Heart right ventricle (tissue), 16 donors: ENCODE measurements around the gene LRP2. TPM values are rescaled to one million over a fixed set of nuclear protein-coding genes. Genes with fewer than 3 reads are reported as not detected.

Experiments
- ATAC-seq, 8 donors: fragments of 200-7000 bp; cut with Tn5 transposase; one replicate each; pipeline ENCODE4 v1.9.1; 2020; ENCODE audit warnings: mild to moderate bottlenecking in 8 of 8, moderate library complexity in 8 of 8, moderate number of reproducible peaks in 1 of 8
- DNase-seq, 2 donors: peaks; one replicate each; pipeline ENCODE4 v3.0.0-alpha.2; 2020
- H3K27ac ChIP-seq, 10 donors: fragments of 200-600 bp; sonication (generic) in 2 of 10; one replicate each; pipeline versions ENCODE4 v1.5.0 to v1.8.0; 2020 to 2022; ENCODE audit warnings: mild to moderate bottlenecking in 3 of 10
- H3K27me3 ChIP-seq, 7 donors: fragments of 200-600 bp; one replicate each; pipeline ENCODE4 v1.8.0; 2021 to 2022; ENCODE audit warnings: mild to moderate bottlenecking in 2 of 7
- H3K36me3 ChIP-seq, 9 donors: fragments of 200-600 bp; sonication (generic) in 1 of 9; one replicate each; pipeline versions ENCODE4 v1.5.0 to v1.8.0; 2020 to 2022; ENCODE audit warnings: mild to moderate bottlenecking in 2 of 9
- H3K4me1 ChIP-seq, 9 donors: fragments of 200-600 bp; sonication (generic) in 1 of 9; one replicate each; pipeline versions ENCODE4 v1.5.0 to v1.8.0; 2020 to 2022; ENCODE audit warnings: mild to moderate bottlenecking in 4 of 9
- H3K4me3 ChIP-seq, 10 donors: fragments of 200-600 bp; sonication (generic) in 2 of 10; one replicate each; pipeline versions ENCODE4 v1.5.0 to v1.8.0; 2020 to 2022; ENCODE audit warnings: mild to moderate bottlenecking in 7 of 10, moderate library complexity in 2 of 10
- H3K9me3 ChIP-seq, 11 donors: fragments of 200-600 bp in 10 of 11; sonication (generic) in 2 of 11; one replicate each; pipeline versions ENCODE4 v1.5.0 to v1.8.0; 2013 to 2022; ENCODE audit warnings: mild to moderate bottlenecking in 2 of 11, control low read depth in 1 of 11, moderate library complexity in 1 of 11
- WGBS, 2 donors: extraction: QIAGEN DNeasy Blood & Tissue Kit; methylation state at CpG; one replicate each; pipeline ENCODE4 v1.1.7; 2013; ENCODE audit warnings: inconsistent platforms in 1 of 2; 5-methylcytosine and 5-hydroxymethylcytosine counted together
- intact Hi-C, 10 donors: fragments of 100-400 bp; cut with DNase I; formaldehyde crosslinking; loops; one replicate each; pipeline versions ENCODE4 v1.11.1 to v1.14.2; 2022
- polyA plus RNA-seq, 2 donors: library from polyadenylated mRNA; stranded (reverse); fragments of 200-250 nt; gene quantifications; one replicate each; pipeline ENCODE4 v1.2.3, GENCODE V29; 2013
- total RNA-seq, 10 donors: library from RNA; stranded (reverse); fragmentation: NEBNext Ultra II Directional in 3 of 10; extraction: Animal tissue kit (Norgen Biotek cat#: 25700) in 3 of 10; gene quantifications; one replicate each; pipeline versions ENCODE4 v1.2.1 to v1.2.4, GENCODE V29; 2021 to 2023
- TF ChIP-seq, protein P1 (sequence below), 9 donors: fragments of 200-600 bp; sonication (generic) in 2 of 9; IDR thresholded peaks; one replicate each; pipeline versions ENCODE4 v1.5.0 to v1.8.0; 2021 to 2022; ENCODE audit warnings: antibody characterized with exemption in 9 of 9, mild to moderate bottlenecking in 5 of 9, moderate library complexity in 1 of 9
- donor health status: Arrhythmogenic right ventricular cardiomyopathy.
- donor health status: ischemic (EF 13 %, LVEDD 7.1; RV severe dilation, severe dysfunction).
- donor health status: healthy with polysubstance abuse.
- donor health status: DM: no; HTN: yes; CAD: no.
- donor health status: DM: no; HTN: no; CAD: no.
- donor health status: ischemic (EF 25% LVEDD 6.9; RV normal size, moderate dysfunction).
- donor health status: ischemic (EF 25% LVEDD 5.7; RV mildly dilated, moderate dysfunction).
- donor health status: healthy.
- donor health status: DM: yes; HTN: yes; CAD: no.
- donor health status: Ischemic cardiomyopathy.
- donor health status: ischemic (EF 35%, LVEDD 5.7; RV mildly dilated, moderate dysfunction).
- donor health status: nonischemic (EF 11% LVEDD 7.7; RV severe dilation, severe dysfunction).
- donor health status: DM: yes; HTN: yes; CAD: no.
- donor health status: PGD.
- donor health status: ischemic (EF 29% LVEDD 5.4; RV normal size, mild dysfunction).
- donor health status: nonischemic (EF 23%, LVEDD 6.1; RV moderate dilation, normal function).

Gene LRP2
- total and polyA plus RNA-seq, 12 donors = 0.06 to 1.3 (median 0.27) TPM; not detected in 8

DNA sequence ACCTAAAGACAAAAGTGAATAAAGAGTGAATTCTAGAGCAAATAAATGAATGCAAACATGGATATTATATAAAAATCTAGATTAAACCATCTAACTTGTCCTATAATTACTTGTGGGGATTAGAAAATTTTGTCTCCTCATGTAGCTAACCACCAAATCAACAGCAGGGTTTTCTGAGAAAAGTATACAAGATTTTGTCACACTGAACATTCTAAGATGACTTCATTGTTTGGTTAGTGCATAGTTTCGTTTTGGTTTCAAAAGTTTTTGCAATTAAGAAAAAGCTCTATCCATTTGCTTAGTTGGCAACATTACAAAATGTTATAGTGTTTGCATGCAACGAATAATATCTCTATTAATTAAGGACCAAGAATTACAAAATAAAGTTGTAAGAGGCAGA is 125.0 kb downstream of the LRP2 start:
- DNase-seq (no peak), ATAC-seq (no peak)
- intact Hi-C loops = no loop called here
- TF ChIP-seq, protein P1, sequence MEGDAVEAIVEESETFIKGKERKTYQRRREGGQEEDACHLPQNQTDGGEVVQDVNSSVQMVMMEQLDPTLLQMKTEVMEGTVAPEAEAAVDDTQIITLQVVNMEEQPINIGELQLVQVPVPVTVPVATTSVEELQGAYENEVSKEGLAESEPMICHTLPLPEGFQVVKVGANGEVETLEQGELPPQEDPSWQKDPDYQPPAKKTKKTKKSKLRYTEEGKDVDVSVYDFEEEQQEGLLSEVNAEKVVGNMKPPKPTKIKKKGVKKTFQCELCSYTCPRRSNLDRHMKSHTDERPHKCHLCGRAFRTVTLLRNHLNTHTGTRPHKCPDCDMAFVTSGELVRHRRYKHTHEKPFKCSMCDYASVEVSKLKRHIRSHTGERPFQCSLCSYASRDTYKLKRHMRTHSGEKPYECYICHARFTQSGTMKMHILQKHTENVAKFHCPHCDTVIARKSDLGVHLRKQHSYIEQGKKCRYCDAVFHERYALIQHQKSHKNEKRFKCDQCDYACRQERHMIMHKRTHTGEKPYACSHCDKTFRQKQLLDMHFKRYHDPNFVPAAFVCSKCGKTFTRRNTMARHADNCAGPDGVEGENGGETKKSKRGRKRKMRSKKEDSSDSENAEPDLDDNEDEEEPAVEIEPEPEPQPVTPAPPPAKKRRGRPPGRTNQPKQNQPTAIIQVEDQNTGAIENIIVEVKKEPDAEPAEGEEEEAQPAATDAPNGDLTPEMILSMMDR (IDR thresholded peaks at IDR 0.05) = no peak
- Histone ChIP-seq H3K27ac (no peak overlapping the region), H3K4me3 (no peak overlapping the region), H3K36me3 (no peaks in the 10 kb centered on the region), H3K4me1 (no peaks in the 10 kb centered on the region), H3K9me3 (no peaks in the 10 kb centered on the region), H3K27me3 (peaks cover 0 to 4% (median 0%) of the 10 kb centered on the region in 7 donors)
- WGBS, 2 donors = 56 to 75% methylated on average over 2 of the region's 2 CpGs

DNA sequence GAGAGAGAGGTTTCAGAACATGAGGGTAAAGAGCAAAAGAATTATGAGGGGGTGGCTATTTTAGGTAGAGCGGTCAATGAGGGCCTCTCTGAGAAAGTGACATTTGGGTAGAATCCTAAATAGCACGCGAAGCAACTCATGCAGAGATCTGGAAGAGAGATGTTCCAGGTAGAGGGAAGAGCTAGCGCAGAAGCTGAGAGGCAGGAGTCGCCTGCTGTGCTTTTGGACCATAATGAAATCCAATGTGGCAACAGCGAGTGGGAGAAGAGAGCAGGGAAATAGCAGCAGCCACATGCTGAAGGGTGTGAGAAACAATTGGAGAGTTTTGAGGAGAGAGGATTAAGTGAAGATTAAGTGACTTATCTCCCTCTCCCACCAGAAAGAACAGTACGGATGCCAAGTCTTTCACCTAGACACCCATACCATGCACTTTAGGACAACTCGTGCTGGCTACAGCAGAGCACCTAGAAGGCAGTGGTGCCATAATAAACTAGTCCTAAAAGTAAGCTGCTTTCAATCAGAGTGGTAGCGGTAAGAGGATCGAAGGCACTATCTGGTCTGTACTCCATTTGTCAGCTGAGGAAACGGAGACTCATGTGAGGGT is 129.7 kb downstream of the LRP2 start:
- no peak overlapping the region for H3K27ac ChIP-seq
- H3K4me3 ChIP-seq = no peak overlapping the region
- no peaks in the 10 kb centered on the region for H3K4me1 ChIP-seq
- TF ChIP-seq, protein P1 (IDR thresholded peaks at IDR 0.05) = no peak
- 74 to 79% methylated on average over 11 of the region's 11 CpGs for WGBS, 2 donors
- no peaks in the 10 kb centered on the region for H3K9me3 ChIP-seq
- ATAC-seq = no peak
- H3K36me3 ChIP-seq = no peaks in the 10 kb centered on the region
- intact Hi-C loops = no loop called here
- peaks cover 0 to 19% (median 0%) of the 10 kb centered on the region in 7 donors for H3K27me3 ChIP-seq
- DNase-seq = no peak

DNA sequence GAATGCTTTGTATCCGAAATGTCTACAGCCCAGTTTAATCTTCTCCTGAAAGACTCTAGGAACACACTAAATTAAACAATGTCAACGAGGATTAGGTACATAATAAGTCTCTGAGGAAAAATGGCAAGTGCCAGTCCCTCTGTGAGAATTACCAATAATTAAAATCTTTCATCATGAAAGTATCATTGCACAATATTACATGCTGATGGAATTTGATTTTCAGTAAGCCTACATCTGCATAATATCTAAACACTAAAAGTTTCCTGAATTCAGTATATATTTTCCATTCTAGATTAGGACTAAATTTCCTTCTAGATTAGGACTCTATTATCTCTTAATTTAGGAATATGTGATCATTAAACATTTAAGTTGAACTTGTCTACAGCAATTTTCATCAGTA is 132.1 kb downstream of the LRP2 start:
- Histone ChIP-seq H3K4me3 (no peak overlapping the region), H3K27me3 (peaks cover 0 to 19% (median 0%) of the 10 kb centered on the region in 7 donors), H3K4me1 (no peaks in the 10 kb centered on the region), H3K36me3 (no peaks in the 10 kb centered on the region), H3K27ac (no peak overlapping the region), H3K9me3 (no peaks in the 10 kb centered on the region)
- ATAC-seq = no peak
- 52 to 66% methylated on average over 2 of the region's 2 CpGs for WGBS, 2 donors
- intact Hi-C loops = no loop called here
- DNase-seq = no peak
- TF ChIP-seq, protein P1 (IDR thresholded peaks at IDR 0.05) = no peak

DNA sequence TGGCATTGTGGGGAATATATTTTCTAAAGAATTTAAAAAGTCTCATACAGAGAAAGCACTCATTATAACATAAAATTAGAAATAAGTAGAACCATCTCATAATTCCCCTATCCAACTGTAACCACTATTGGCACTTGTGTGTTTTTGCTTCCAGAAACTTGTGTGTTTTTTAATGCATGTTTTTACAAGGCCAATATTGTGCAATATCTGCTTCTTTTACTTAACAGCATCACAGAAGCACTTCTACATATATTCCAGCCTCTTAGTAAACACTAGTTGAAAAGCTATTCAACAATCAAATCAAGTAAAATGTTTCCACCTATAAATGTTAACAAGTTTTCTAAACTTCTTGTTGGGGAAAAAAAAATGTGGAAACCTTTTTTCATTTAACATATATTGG is 132.7 kb downstream of the LRP2 start:
- no peaks in the 10 kb centered on the region for H3K4me1 ChIP-seq
- H3K27ac ChIP-seq = no peak overlapping the region
- H3K9me3 ChIP-seq = no peaks in the 10 kb centered on the region
- no peak for ATAC-seq
- H3K4me3 ChIP-seq = no peak overlapping the region
- no peak for DNase-seq
- H3K27me3 ChIP-seq = peaks cover 0 to 19% (median 0%) of the 10 kb centered on the region in 7 donors
- H3K36me3 ChIP-seq = no peaks in the 10 kb centered on the region
- TF ChIP-seq, protein P1 (IDR thresholded peaks at IDR 0.05) = no peak
- intact Hi-C loops = loop anchor here in 1 of 10 donors (10.0 kb wide), 1 partner anchor 265 kb away; no protein-coding TSS in a partner anchor
